Ishikawa (cell line): ENCODE data around the gene ARSI.

Source experiments
- FOXM1 ChIP-seq: IDR thresholded peaks from 2 replicates; pipeline ENCODE4 v1.6.1; 2012; ENCODE audit warnings: low read depth, borderline replicate concordance
- TAF1 ChIP-seq: IDR thresholded peaks from 2 replicates; pipeline ENCODE4 v1.6.1; 2012; ENCODE audit warnings: low read depth, mild to moderate bottlenecking
- TF ChIP-seq, protein P1 (sequence below): IDR thresholded peaks from 2 replicates; pipeline ENCODE4 v1.6.1; 2012

- no peak for TF ChIP-seq TAF1
- no peak for TF ChIP-seq FOXM1
- TF ChIP-seq, protein P1, sequence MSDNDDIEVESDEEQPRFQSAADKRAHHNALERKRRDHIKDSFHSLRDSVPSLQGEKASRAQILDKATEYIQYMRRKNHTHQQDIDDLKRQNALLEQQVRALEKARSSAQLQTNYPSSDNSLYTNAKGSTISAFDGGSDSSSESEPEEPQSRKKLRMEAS: no peak
Observed at GRCh38 chr5:150339165-150339564, 36.5 kb upstream of the ARSI start.
